LNCAP (cell line): ENCODE measurements around the gene TAF4.

ENCODE experiments used
- CTCF ChIP-seq: fragments of 450-650 bp; IDR thresholded peaks from 2 replicates; pipeline ENCODE4 v1.5.1; 2017; ENCODE audit warnings: mild to moderate bottlenecking

Gene TAF4

GRCh38 chr20:62015540-62016288 lies 50.0 kb downstream of the TAF4 start:
- no peak for TF ChIP-seq CTCF

- TF ChIP-seq CTCF = no peak
These were observed 50.7 kb downstream of the TAF4 start for GRCh38 chr20:62014889-62015537.

GRCh38 chr20:62014488-62014775 lies 51.2 kb downstream of the TAF4 start:
- TF ChIP-seq CTCF = no peak

- no peak for TF ChIP-seq CTCF
These were observed 53.0 kb downstream of the TAF4 start for GRCh38 chr20:62012631-62013030.

GRCh38 chr20:62011938-62012534 lies 53.6 kb downstream of the TAF4 start:
- TF ChIP-seq CTCF = no peak

GRCh38 chr20:62011403-62011790 lies 54.3 kb downstream of the TAF4 start:
- no peak for TF ChIP-seq CTCF

GRCh38 chr20:62010551-62011402 lies 54.9 kb downstream of the TAF4 start:
- TF ChIP-seq CTCF = peak; percentile 63
